ENCODE results near the gene ADRA2A.

The ADRA2A gene

GRCh38 chr10:111079781-111080180 lies 3.0 kb downstream of the ADRA2A start:
- peaks cover 16 to 22% of the 10 kb centered on the region in 2 experiments for H3K4me1 ChIP-seq (ENCODE audit: control insufficient read depth in 1 of 2, insufficient read depth in 1 of 2, low read depth in 1 of 2, low read length in 1 of 2)
- no peaks in the 10 kb centered on the region for H3K36me3 ChIP-seq
- no peak overlapping the region for H3K4me3 ChIP-seq (ENCODE audit: low read depth in 1 of 2, low read length in 1 of 2)
- TF ChIP-seq CTCF (IDR thresholded peaks at IDR 0.05) = no peak
- H3K27ac ChIP-seq = no peak overlapping the region
- H3K27me3 ChIP-seq = peaks cover 76% of the 10 kb centered on the region
- no peaks in the 10 kb centered on the region for H3K9me3 ChIP-seq

GRCh38 chr10:111080224-111080623 lies 3.4 kb downstream of the ADRA2A start:
- peaks cover 16 to 22% of the 10 kb centered on the region in 2 experiments for H3K4me1 ChIP-seq (ENCODE audit: control insufficient read depth in 1 of 2, insufficient read depth in 1 of 2, low read depth in 1 of 2, low read length in 1 of 2)
- TF ChIP-seq CTCF (IDR thresholded peaks at IDR 0.05) = no peak
- H3K27ac ChIP-seq = no peak overlapping the region
- no peak overlapping the region for H3K4me3 ChIP-seq (ENCODE audit: low read depth in 1 of 2, low read length in 1 of 2)
- no peaks in the 10 kb centered on the region for H3K36me3 ChIP-seq
- no peaks in the 10 kb centered on the region for H3K9me3 ChIP-seq
- H3K27me3 ChIP-seq = peaks cover 72% of the 10 kb centered on the region

GRCh38 chr10:111081595-111081994 lies 4.8 kb downstream of the ADRA2A start:
- H3K36me3 ChIP-seq = no peaks in the 10 kb centered on the region
- TF ChIP-seq CTCF (IDR thresholded peaks at IDR 0.05) = no peak
- H3K4me3 ChIP-seq (ENCODE audit: low read depth in 1 of 2, low read length in 1 of 2) = no peak overlapping the region
- no peak overlapping the region for H3K27ac ChIP-seq
- H3K9me3 ChIP-seq = no peaks in the 10 kb centered on the region
- peaks cover 58% of the 10 kb centered on the region for H3K27me3 ChIP-seq
- peaks cover 8 to 15% of the 10 kb centered on the region in 2 experiments for H3K4me1 ChIP-seq (ENCODE audit: control insufficient read depth in 1 of 2, insufficient read depth in 1 of 2, low read depth in 1 of 2, low read length in 1 of 2)

GRCh38 chr10:111082102-111082975 lies 5.5 kb downstream of the ADRA2A start:
- H3K4me3 ChIP-seq (ENCODE audit: low read depth in 1 of 2, low read length in 1 of 2) = no peak overlapping the region
- TF ChIP-seq CTCF (IDR thresholded peaks at IDR 0.05) = no peak
- peaks cover 5 to 7% of the 10 kb centered on the region in 2 experiments for H3K4me1 ChIP-seq (ENCODE audit: control insufficient read depth in 1 of 2, insufficient read depth in 1 of 2, low read depth in 1 of 2, low read length in 1 of 2)
- H3K9me3 ChIP-seq = no peaks in the 10 kb centered on the region
- H3K36me3 ChIP-seq = no peaks in the 10 kb centered on the region
- no peak overlapping the region for H3K27ac ChIP-seq
- H3K27me3 ChIP-seq = peaks cover 50% of the 10 kb centered on the region

- no peaks in the 10 kb centered on the region for H3K36me3 ChIP-seq
- peaks cover 39% of the 10 kb centered on the region for H3K27me3 ChIP-seq
- no peak for TF ChIP-seq CTCF (IDR thresholded peaks at IDR 0.05)
- no peaks in the 10 kb centered on the region for H3K9me3 ChIP-seq
- no peaks in the 10 kb centered on the region for H3K4me1 ChIP-seq (ENCODE audit: control insufficient read depth in 1 of 2, insufficient read depth in 1 of 2, low read depth in 1 of 2, low read length in 1 of 2)
- no peak overlapping the region for H3K4me3 ChIP-seq (ENCODE audit: low read depth in 1 of 2, low read length in 1 of 2)
- no peak overlapping the region for H3K27ac ChIP-seq
Observed at GRCh38 chr10:111083222-111084095, 6.6 kb downstream of the ADRA2A start.
